Measurements from ENCODE around the gene HTRA1. TPM values are rescaled to one million over a fixed set of nuclear protein-coding genes. Genes with fewer than 3 reads are reported as not detected.

HTRA1 gene
- total RNA-seq, 1 donor from 2014 or later = 17.0 TPM

DNA sequence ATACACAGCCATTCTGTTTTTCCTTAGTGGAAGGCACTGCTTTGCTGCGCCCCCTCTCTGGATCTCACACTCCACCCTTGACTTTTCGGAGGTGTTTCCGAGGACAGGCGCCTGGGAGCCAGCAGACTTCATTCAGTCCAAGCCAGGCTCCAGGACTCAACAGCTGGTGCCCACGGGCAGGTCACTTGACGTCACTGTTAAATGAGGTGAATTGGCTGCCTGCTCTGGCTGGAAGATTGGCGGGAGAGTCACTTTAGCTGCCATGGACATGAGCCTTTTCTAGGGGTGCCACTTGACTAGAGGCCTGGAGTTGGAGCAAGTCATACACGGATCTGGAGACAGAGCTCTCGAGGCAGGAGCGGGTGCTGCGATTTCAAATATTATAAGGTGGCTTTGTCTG, 3.2 kb downstream of the HTRA1 start:
- no peak overlapping the region for H3K27ac Mint-ChIP-seq
- Histone ChIP-seq H3F3A (ENCODE audit: low read depth) (peaks cover 6% of the 10 kb centered on the region), H3K79me2 (ENCODE audit: low read depth) (no peaks in the 10 kb centered on the region), H3K9me3 (ENCODE audit: low read depth) (no peaks in the 10 kb centered on the region), H2AFZ (replicated peaks) (no peak overlapping the region), H3K4me3 (no peak overlapping the region), H3K4me1 (peaks cover 15% of the 10 kb centered on the region), H3K4me2 (no peak overlapping the region), H3K36me3 (no peaks in the 10 kb centered on the region), H4K20me1 (ENCODE audit: low read depth) (peaks cover 11% of the 10 kb centered on the region), H3K27me3 (peaks cover 78% of the 10 kb centered on the region), H3K27ac (no peak overlapping the region), H3K9ac (no peak overlapping the region)
- H3K4me1 Mint-ChIP-seq = peaks cover 17% of the 10 kb centered on the region
- H3K27me3 Mint-ChIP-seq (ENCODE audit: insufficient read depth, low read depth) = peaks cover 32% of the 10 kb centered on the region
- TF ChIP-seq EZH2 (IDR thresholded peaks at IDR 0.05) (no peak), EZH2phosphoT487 (IDR thresholded peaks at IDR 0.05) (no peak)
- TF ChIP-seq, protein P1, sequence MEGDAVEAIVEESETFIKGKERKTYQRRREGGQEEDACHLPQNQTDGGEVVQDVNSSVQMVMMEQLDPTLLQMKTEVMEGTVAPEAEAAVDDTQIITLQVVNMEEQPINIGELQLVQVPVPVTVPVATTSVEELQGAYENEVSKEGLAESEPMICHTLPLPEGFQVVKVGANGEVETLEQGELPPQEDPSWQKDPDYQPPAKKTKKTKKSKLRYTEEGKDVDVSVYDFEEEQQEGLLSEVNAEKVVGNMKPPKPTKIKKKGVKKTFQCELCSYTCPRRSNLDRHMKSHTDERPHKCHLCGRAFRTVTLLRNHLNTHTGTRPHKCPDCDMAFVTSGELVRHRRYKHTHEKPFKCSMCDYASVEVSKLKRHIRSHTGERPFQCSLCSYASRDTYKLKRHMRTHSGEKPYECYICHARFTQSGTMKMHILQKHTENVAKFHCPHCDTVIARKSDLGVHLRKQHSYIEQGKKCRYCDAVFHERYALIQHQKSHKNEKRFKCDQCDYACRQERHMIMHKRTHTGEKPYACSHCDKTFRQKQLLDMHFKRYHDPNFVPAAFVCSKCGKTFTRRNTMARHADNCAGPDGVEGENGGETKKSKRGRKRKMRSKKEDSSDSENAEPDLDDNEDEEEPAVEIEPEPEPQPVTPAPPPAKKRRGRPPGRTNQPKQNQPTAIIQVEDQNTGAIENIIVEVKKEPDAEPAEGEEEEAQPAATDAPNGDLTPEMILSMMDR (IDR thresholded peaks at IDR 0.05) = no peak
- DNase-seq (ENCODE audit: low spot score) = no peak
- H3K9me3 Mint-ChIP-seq = no peaks in the 10 kb centered on the region
- no peak overlapping the region for H3K4me3 Mint-ChIP-seq
- peaks cover 4% of the 10 kb centered on the region for H3K36me3 Mint-ChIP-seq

DNA sequence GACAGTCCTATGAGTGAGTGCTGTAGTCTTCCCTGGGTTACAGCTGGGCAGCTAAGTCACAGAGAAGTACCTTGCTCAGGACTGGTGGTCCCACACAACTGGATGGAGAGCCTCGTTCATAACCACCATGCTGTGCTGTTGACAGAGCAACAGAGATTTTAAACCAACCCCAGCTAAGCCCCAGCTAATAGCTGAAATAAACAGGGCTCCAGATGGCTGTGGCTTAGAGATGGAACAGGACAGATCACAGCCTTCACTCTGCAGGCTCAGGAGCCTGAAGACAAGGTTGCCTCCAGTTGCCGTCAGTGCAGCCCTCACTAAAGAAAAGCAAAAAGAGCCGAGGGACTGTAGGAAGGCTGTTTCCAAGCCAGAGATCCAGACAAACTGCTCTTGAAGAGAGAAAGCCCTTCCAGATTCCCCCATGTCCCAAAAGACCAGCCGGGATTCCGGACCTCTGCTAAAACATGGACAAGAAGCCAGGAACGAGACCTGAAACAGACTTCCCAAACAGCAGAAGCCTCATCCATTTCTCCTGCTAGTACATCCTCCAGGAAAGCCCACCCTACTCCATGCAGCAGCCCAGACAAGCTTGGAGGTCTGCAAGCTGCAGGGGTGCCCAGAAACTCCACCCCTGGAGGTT, 4.2 kb downstream of the HTRA1 start:
- H4K20me1 ChIP-seq (ENCODE audit: low read depth) = peaks cover 11% of the 10 kb centered on the region
- peaks cover 33% of the 10 kb centered on the region for H3K27me3 Mint-ChIP-seq (ENCODE audit: insufficient read depth, low read depth)
- no peak for DNase-seq (ENCODE audit: low spot score)
- no peaks in the 10 kb centered on the region for H3K36me3 ChIP-seq
- TF ChIP-seq EZH2phosphoT487 (IDR thresholded peaks at IDR 0.05) (no peak), EZH2 (IDR thresholded peaks at IDR 0.05) (no peak)
- TF ChIP-seq, protein P1 (IDR thresholded peaks at IDR 0.05) = no peak
- H3K27ac ChIP-seq = no peak overlapping the region
- H3K4me3 ChIP-seq = no peak overlapping the region
- H3K4me3 Mint-ChIP-seq = no peak overlapping the region
- peaks cover 13% of the 10 kb centered on the region for H3K4me1 Mint-ChIP-seq
- H2AFZ ChIP-seq (replicated peaks) = no peak overlapping the region
- no peak overlapping the region for H3K4me2 ChIP-seq
- H3K27ac Mint-ChIP-seq = no peak overlapping the region
- H3F3A ChIP-seq (ENCODE audit: low read depth) = no peaks in the 10 kb centered on the region
- no peaks in the 10 kb centered on the region for H3K79me2 ChIP-seq (ENCODE audit: low read depth)
- peaks cover 68% of the 10 kb centered on the region for H3K27me3 ChIP-seq
- peaks cover 14% of the 10 kb centered on the region for H3K4me1 ChIP-seq
- H3K9me3 Mint-ChIP-seq = no peaks in the 10 kb centered on the region
- no peak overlapping the region for H3K9ac ChIP-seq
- peaks cover 4% of the 10 kb centered on the region for H3K36me3 Mint-ChIP-seq
- H3K9me3 ChIP-seq (ENCODE audit: low read depth) = no peaks in the 10 kb centered on the region

DNA sequence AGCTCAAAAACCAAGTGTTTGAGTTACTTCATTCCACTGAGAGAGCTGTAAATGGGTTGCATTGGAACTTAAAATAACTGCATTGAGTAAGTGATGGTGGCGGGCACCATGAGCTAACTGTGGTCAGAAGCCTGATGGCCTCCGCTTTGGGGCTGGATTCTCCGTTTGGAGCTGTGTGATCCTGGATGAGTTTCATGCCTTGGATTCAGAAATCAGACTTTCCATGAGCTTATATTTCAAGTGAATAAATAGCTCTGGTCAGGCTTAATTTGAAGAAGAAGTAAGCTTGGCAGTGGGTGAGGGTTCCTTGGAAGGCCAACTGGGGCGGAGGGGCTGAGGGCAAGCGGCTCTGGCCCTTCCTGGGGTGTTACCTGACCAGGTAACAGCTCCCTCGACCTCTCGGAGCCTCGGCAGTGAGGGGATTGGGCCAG, 5.6 kb downstream of the HTRA1 start:
- no peak for TF ChIP-seq EZH2 (IDR thresholded peaks at IDR 0.05)
- no peak for TF ChIP-seq EZH2phosphoT487 (IDR thresholded peaks at IDR 0.05)
- TF ChIP-seq, protein P1 (IDR thresholded peaks at IDR 0.05) = no peak
- Histone ChIP-seq H3K4me3 (no peak overlapping the region), H3K27me3 (peaks cover 54% of the 10 kb centered on the region), H3K9ac (no peak overlapping the region), H3K36me3 (no peaks in the 10 kb centered on the region), H3K27ac (no peak overlapping the region), H3K79me2 (ENCODE audit: low read depth) (no peaks in the 10 kb centered on the region), H3K4me1 (peaks cover 8% of the 10 kb centered on the region), H4K20me1 (ENCODE audit: low read depth) (peaks cover 11% of the 10 kb centered on the region), H3F3A (ENCODE audit: low read depth) (no peaks in the 10 kb centered on the region), H3K4me2 (no peak overlapping the region), H3K9me3 (ENCODE audit: low read depth) (no peaks in the 10 kb centered on the region), H2AFZ (replicated peaks) (no peak overlapping the region)
- H3K27ac Mint-ChIP-seq = no peak overlapping the region
- DNase-seq (ENCODE audit: low spot score) = no peak
- peaks cover 10% of the 10 kb centered on the region for H3K4me1 Mint-ChIP-seq
- no peaks in the 10 kb centered on the region for H3K9me3 Mint-ChIP-seq
- peaks cover 30% of the 10 kb centered on the region for H3K27me3 Mint-ChIP-seq (ENCODE audit: insufficient read depth, low read depth)
- peaks cover 4% of the 10 kb centered on the region for H3K36me3 Mint-ChIP-seq
- H3K4me3 Mint-ChIP-seq = no peak overlapping the region

Measured in neural progenitor cell (in vitro differentiated cells).